ENCODE data around the gene MNX1. TPM values are rescaled to one million over a fixed set of nuclear protein-coding genes. Genes with fewer than 3 reads are reported as not detected.

MNX1 gene
- total RNA-seq, 2 donors from 2014 or later, result not detected

GRCh38 chr7:157037028-157037427 lies 26.6 kb upstream of the MNX1 start:
- H3K27me3 ChIP-seq, result no peaks in the 10 kb centered on the region
- no peak overlapping the region for H3K27ac ChIP-seq
- H3K9me3 ChIP-seq, result peaks cover 0 to 17% of the 10 kb centered on the region in 2 donors
- H3K36me3 ChIP-seq, result no peaks in the 10 kb centered on the region
- H3K4me1 ChIP-seq, result no peaks in the 10 kb centered on the region
- TF ChIP-seq CTCF (IDR thresholded peaks at IDR 0.05), result no peak
- DNase-seq (ENCODE audit: low spot score), result no peak
- H3K4me3 ChIP-seq, result no peak overlapping the region

- H3K27me3 ChIP-seq, result no peaks in the 10 kb centered on the region
- H3K36me3 ChIP-seq, result no peaks in the 10 kb centered on the region
Measured at GRCh38 chr7:157035979-157036378, 25.5 kb upstream of the MNX1 start.

GRCh38 chr7:157035302-157035701 lies 24.8 kb upstream of the MNX1 start:
- Histone ChIP-seq H3K4me3 (no peak overlapping the region), H3K27ac (no peak overlapping the region), H3K36me3 (no peaks in the 10 kb centered on the region), H3K4me1 (no peaks in the 10 kb centered on the region), H3K27me3 (no peaks in the 10 kb centered on the region), H3K9me3 (peaks cover 0 to 17% of the 10 kb centered on the region in 2 donors)
- no peak for TF ChIP-seq CTCF (IDR thresholded peaks at IDR 0.05)
- no peak for DNase-seq (ENCODE audit: low spot score)

More at GRCh38 chr7:157035979-157036378, 25.5 kb upstream of the MNX1 start:
- no peak for DNase-seq (ENCODE audit: low spot score)
- no peak overlapping the region for H3K4me3 ChIP-seq
- no peak overlapping the region for H3K27ac ChIP-seq
- TF ChIP-seq CTCF (IDR thresholded peaks at IDR 0.05), result no peak
- H3K4me1 ChIP-seq, result no peaks in the 10 kb centered on the region
- H3K9me3 ChIP-seq, result peaks cover 0 to 17% of the 10 kb centered on the region in 2 donors

- Histone ChIP-seq H3K4me3 (no peak overlapping the region), H3K4me1 (no peaks in the 10 kb centered on the region), H3K27ac (no peak overlapping the region), H3K36me3 (no peaks in the 10 kb centered on the region), H3K27me3 (no peaks in the 10 kb centered on the region), H3K9me3 (peaks cover 0 to 17% of the 10 kb centered on the region in 2 donors)
- DNase-seq (ENCODE audit: low spot score), result no peak
- TF ChIP-seq CTCF (IDR thresholded peaks at IDR 0.05), result no peak
Measured at GRCh38 chr7:157033483-157034473, 23.3 kb upstream of the MNX1 start.

GRCh38 chr7:157032644-157033482 lies 22.4 kb upstream of the MNX1 start:
- Histone ChIP-seq H3K4me3 (no peak overlapping the region), H3K27ac (no peak overlapping the region), H3K36me3 (no peaks in the 10 kb centered on the region), H3K9me3 (peaks cover 0 to 17% of the 10 kb centered on the region in 2 donors), H3K27me3 (no peaks in the 10 kb centered on the region), H3K4me1 (no peaks in the 10 kb centered on the region)
- no peak for DNase-seq (ENCODE audit: low spot score)
- no peak for TF ChIP-seq CTCF (IDR thresholded peaks at IDR 0.05)
